H1 (cell line): Measurements from ENCODE around the gene ST6GALNAC4. TPM values are rescaled to one million over a fixed set of nuclear protein-coding genes. Genes with fewer than 3 reads are reported as not detected.

Experiments used
- BACH1 ChIP-seq: IDR thresholded peaks from 2 replicates; pipeline ENCODE4 v1.6.1; 2012; ENCODE audit warnings: low read length, improper control_type of control experiment
- CBX5 ChIP-seq: fragments of 300-800, 300-1000 bp; sonication (generic); IDR thresholded peaks from 2 replicates; pipeline ENCODE4 v1.7.1; 2016; ENCODE audit warnings: antibody characterized with exemption, low read length, low read depth
- NANOG ChIP-seq: IDR thresholded peaks from 2 replicates; pipeline ENCODE4 v1.6.1; 2011; ENCODE audit warnings: low read length, low read depth, mild to moderate bottlenecking, inconsistent platforms; ENCODE audit not compliant: insufficient read depth, poor library complexity, severe bottlenecking
- NRF1 ChIP-seq: IDR thresholded peaks from 2 replicates; pipeline ENCODE4 v1.6.1; 2011; ENCODE audit warnings: mild to moderate bottlenecking, low read depth, low read length, improper control_type of control experiment
- TAF1 ChIP-seq: IDR thresholded peaks from 2 replicates; pipeline ENCODE4 v1.6.1; 2011; ENCODE audit warnings: mild to moderate bottlenecking, low read depth, low read length
- USF2 ChIP-seq: IDR thresholded peaks from 2 replicates; pipeline ENCODE4 v1.6.1; 2011; ENCODE audit warnings: low read length, improper control_type of control experiment
- polyA plus RNA-seq, 7 experiments: library from polyadenylated mRNA; depleted of rRNA in 3 of 7; stranded (reverse) in 5 of 7; unstranded in 2 of 7; fragments of >200 nt in 5 of 7; fragments of 200-250 nt in 2 of 7; gene quantifications; 1 replicate in 5 of 7; 2 replicates in 1 of 7; 4 replicates in 1 of 7; pipeline versions ENCODE4 v1.2.1 to v1.2.3, GENCODE V29; 2011 to 2013; ENCODE audit warnings: missing spikeins in 2 of 7, mixed read lengths in 2 of 7
- total RNA-seq: library from RNA; stranded (reverse); fragmentation: NEBNext Ultra II Directional; extraction: Animal tissue kit (Norgen Biotek cat#: 25700); gene quantifications from 2 replicates; pipeline ENCODE4 v1.2.1, GENCODE V29; 2021

ST6GALNAC4 gene
- total and polyA plus RNA-seq, 2 of the 8 experiments (the other 6 are each of a cell fraction or from before 2014, with no cell fraction given): 21.8 to 34.1 TPM

- TF ChIP-seq NANOG (no peak), BACH1 (no peak), NRF1 (no peak), TAF1 (no peak), USF2 (no peak), CBX5 (no peak)
- TF ChIP-seq, all 59 proteins: peak for 0
Observed at GRCh38 chr9:127909839-127910273, 7.0 kb downstream of the ST6GALNAC4 start (continued).
